IPS-NIHi7 (cell line): ENCODE measurements around the gene FCHO2.

ENCODE experiments used
- DNase-seq: peaks from one replicate; pipeline ENCODE4 v3.0.0; 2012; ENCODE audit warnings: mixed read lengths; ENCODE audit errors: extremely low spot score

Gene FCHO2

GRCh38 chr5:73028991-73029595 is 73.3 kb downstream of the FCHO2 start:
- no peak for DNase-seq

DNA sequence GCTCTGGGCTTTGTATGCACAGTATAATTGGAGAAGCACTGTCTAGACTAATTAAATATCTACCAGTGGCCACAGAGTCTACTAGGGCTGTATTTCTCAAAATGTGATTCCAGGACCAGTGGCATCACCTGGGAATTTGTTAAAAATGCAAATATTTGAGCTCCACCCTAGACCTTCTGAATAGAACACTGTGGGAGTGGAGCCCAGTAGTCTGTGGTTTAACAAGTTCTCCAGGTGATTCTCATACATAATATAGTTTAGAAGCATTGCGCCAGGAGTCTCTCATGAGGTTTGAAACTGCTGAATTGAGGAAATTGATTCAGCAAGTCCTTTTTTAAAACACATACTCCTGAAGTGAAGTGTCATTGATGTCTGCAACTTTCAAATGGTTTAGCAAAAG is 74.7 kb downstream of the FCHO2 start:
- DNase-seq: no peak

GRCh38 chr5:73030995-73031394 is 75.2 kb downstream of the FCHO2 start:
- DNase-seq: peak; percentile 44

GRCh38 chr5:73031839-73032238 is 76.0 kb downstream of the FCHO2 start:
- DNase-seq: no peak

GRCh38 chr5:73032635-73033034 is 76.8 kb downstream of the FCHO2 start:
- no peak for DNase-seq

- no peak for DNase-seq
These were observed 81.7 kb downstream of the FCHO2 start for GRCh38 chr5:73037545-73037944.

DNA sequence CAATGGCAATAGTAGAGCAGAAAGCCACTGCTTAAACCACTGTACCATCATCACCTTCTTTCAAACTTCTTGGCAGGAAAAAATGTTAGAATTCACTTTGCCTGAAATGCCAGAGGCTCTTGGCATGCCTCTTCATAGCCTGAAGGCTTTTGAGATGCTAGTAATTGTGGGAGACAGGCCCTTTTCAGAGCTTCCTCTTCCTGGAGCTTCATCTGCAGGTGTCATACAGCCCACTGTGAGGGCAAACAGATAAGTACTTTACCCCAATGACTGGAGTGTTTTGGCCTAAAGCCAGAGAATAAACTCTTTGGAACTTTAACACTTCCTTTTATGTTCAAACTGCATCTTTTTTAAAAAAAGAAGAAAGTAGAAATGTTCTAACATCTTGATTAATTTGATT is 83.2 kb downstream of the FCHO2 start:
- peak; percentile 76 for DNase-seq

DNA sequence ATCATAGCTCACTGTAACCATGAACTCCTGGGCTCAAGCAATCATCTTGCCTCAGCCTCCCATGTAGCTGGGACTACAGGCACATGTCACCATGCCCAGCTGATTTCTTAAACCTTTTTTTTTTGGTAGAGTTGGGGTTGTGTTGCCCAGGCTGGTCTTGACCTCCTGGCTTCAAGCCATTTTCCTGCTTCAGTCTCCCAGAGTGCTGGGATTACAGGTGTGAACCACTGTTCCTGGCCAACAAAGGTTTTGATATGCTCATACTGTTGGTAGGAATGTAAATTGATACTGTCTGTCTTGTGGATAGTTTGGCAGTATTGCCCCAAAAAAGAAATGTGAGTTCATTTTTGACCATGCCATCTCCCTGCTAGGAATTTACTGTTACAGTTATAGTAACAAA is 87.2 kb downstream of the FCHO2 start:
- DNase-seq: no peak

- DNase-seq: no peak
These were observed 88.7 kb downstream of the FCHO2 start for GRCh38 chr5:73044546-73044945.

- DNase-seq: no peak
These were observed 89.8 kb downstream of the FCHO2 start for GRCh38 chr5:73045623-73046022.

DNA sequence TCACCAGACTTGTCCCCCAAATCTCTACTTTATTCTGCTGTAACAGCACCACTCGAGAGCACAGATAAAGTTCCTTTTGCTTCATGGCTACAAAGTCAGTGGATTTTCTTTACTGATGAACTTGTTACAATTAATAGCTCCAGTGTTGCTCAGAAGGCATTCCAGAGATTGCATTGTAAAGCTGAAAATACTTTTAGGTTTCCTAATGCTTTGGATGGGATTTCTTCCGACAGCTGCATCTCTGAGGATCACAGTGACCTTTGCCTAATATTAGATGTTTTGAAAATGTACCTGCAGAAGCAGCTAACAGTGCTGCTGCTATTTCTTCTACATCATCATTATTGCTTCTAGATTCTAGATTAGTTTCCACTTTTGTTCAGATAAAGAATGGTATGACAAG is 105.8 kb downstream of the FCHO2 start:
- no peak for DNase-seq

DNA sequence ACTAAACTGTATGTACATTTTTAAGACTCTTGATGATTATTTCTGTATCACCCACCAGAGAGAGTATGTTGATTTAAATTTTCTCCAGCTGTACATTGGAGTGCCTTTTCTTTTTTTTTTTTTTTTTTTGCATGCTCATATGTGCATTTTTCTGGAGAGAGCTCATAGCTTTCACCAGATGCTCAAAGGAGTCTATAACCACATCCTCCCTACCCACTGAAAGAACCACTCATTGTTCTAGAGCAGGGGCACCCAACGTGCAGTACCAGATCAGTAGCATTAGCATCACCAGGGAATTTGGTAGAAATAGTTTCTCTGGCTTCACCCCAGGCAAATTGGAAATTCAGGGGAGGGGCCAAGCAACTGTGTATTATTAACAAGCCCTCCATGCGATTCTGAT is 110.6 kb downstream of the FCHO2 start:
- DNase-seq: no peak

DNA sequence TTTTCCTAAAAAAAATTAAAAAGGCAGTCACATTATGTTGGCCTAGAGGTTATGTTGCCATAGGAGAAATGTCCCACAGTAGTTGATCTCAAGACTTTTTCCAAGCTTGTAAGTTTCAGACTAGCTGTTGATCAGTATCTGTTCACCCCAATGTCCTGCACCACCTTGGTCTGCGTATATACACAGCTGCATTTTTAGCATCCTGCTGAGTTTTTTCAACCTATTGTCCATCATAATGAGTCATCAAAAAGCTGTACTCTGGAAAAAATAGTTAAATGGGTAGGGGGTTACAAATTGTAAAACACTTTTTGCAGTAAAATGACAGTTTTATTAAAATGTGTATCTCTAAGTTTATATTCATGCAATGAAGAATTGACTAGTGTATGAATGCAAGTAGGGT is 111.4 kb downstream of the FCHO2 start:
- no peak for DNase-seq

GRCh38 chr5:73081093-73081492 is 125.3 kb downstream of the FCHO2 start:
- DNase-seq: no peak

DNA sequence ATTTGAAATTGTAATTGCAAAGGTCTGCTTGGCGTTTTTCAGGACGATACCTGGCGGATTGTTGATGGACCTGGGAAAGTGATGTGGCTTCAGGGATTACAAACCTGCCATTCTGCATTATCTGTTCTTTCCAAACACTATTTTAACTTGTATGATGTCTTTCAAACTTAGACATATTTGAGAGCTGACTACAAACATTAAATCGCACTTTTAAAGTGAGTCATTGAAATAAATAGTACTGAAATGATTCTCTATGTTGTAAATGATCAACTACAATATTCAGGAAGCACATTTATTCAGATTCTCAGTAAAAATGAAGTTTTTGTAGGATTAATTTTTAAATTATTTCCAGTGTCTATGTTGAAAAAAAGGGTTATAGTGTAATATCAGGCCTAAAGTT is 132.2 kb downstream of the FCHO2 start:
- DNase-seq: no peak

- DNase-seq: no peak
These were observed 138.1 kb downstream of the FCHO2 start for GRCh38 chr5:73093943-73094342.

DNA sequence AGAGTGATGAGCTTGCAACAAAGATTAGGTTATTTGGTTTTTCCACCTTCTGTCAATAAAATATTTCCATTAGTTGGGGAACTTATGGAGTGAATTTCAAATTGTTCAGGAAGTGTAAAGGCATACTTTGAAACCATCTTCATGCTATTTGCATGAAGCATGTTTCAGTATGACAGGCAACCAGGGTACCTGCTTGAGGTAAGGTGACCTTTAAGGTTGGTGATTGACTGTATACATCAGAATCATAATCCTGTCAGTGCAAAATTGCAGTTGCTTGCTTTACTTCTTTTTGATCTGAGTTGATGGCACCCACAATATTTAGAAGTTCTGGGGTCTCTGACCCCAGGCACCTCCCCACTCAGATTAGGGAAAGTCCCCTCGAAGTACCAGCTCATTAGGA is 138.6 kb downstream of the FCHO2 start:
- DNase-seq: no peak

DNA sequence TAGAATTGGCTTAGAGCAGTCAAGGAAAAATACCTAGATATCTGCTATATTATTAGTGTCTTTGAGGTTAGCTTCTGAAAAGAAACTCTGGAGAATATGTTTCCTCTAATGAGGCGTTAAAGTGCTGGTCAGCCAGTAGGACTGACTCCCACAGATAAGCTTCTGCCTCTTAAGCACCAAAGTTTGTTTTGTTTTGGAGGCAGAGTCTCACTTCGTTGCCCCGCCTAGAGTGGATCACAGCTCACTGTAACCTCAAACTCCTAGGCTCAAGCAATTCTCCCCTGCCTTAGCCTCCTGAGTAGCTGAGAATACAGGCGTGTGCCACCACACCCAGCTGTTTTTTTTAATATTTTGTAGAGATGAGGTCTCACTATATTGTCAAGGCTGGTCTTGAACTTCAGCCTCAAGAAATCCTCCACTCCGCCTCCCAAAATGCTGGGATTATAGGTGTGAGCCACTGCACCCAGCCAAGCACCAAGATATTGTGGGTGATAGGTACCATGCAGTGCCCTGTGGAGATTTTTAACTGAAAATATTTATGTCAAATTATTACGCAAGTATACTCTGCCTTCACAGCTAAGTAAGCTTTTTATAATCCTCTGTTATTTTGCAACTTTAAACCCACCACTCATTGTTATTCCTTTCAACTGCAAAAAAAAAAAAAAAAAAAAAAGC is 139.9 kb downstream of the FCHO2 start:
- no peak for DNase-seq

GRCh38 chr5:73096239-73096575 is 140.4 kb downstream of the FCHO2 start:
- DNase-seq: no peak

DNA sequence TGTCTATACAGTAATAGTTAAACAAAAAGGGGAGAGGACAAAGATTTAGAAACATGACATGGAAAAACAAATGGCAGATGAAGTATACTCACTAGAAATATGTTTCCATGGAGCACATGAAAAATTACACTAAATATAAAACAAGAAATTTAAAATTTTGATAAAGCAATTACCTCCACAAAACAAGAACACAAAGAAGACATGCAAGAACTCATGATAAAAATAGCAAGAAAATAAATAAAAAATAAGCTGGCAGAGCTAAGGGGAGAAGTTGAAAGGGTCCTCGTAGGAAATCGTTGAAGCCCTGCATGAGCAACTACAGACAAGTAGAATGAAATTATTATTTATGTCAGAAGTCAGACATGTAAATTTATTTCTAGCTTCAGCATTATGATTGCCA is 141.9 kb downstream of the FCHO2 start:
- no peak for DNase-seq

- DNase-seq: no peak
These were observed 144.3 kb downstream of the FCHO2 start for GRCh38 chr5:73100109-73100508.

DNA sequence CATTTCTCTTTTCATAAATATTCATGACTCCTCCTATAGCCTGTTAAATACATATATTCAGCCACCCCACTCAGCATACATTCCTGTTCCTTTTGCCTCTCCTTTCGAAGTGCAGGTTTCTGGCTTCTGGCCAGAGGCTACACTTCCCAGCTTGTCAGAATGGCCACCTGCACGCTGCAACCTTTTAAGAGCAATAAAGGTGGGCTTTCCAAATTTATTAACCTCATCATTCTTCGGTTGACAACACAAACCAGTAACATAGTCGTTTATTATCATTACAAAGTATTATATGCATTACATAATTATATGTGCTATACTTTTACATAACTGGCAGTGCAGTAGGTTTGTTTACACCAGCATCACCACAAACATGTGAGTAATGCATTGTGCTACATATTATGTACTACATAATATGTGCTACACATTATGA is 148.0 kb downstream of the FCHO2 start:
- no peak for DNase-seq

- no peak for DNase-seq
These were observed 148.5 kb downstream of the FCHO2 start for GRCh38 chr5:73104326-73104725.

DNA sequence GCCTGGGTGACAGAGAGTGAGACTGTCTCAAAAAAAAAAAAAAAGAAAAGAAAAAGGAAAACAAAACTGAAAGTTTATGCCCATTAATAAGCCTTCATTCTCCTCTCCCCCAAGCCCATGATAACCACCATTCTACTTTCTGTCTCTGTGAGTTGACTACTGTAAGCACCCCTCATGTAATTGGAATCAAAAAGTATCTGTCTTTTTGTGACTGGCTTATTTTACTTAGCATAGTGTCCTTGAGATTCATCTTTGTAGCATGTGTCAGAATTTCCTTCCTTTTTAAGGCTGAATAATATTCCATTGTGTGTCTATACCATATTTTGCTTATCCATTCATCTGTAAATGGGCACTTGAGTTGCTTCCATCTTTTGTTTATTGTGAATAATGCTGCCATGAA is 150.5 kb downstream of the FCHO2 start:
- no peak for DNase-seq
